GM12878 (cell line): ENCODE data around the gene OR10G3.

Source experiments
- BCL11A ChIP-seq: IDR thresholded peaks from 2 replicates; pipeline ENCODE4 v1.6.1; 2011; ENCODE audit warnings: low read depth, low read length
- CTCF ChIP-seq, 3 experiments: IDR thresholded peaks in 2 of 3; conservative IDR thresholded peaks in 1 of 3; 2 replicates each; pipeline ENCODE4 v1.5.1; 2011; ENCODE audit warnings: low read depth in 3 of 3, low read length in 3 of 3, mild to moderate bottlenecking in 3 of 3, control low read depth in 2 of 3, moderate library complexity in 2 of 3, inconsistent platforms in 1 of 3, mixed read lengths in 1 of 3; ENCODE audit not compliant: control insufficient read depth in 2 of 3, insufficient read depth in 1 of 3; ENCODE audit errors: extremely low read depth in 1 of 3
- REST ChIP-seq: IDR thresholded peaks from 2 replicates; pipeline ENCODE4 v1.6.1; 2012; ENCODE audit warnings: mild to moderate bottlenecking, low read depth, low read length
- TAF1 ChIP-seq: IDR thresholded peaks from 2 replicates; pipeline ENCODE4 v1.6.1; 2011; ENCODE audit warnings: mild to moderate bottlenecking, low read depth, low read length, borderline replicate concordance

GRCh38 chr14:21524575-21525490 is 55.0 kb downstream of the OR10G3 start:
- TF ChIP-seq REST (no peak), CTCF (IDR thresholded peaks at IDR 0.05 in 2 of 3, conservative IDR thresholded peaks at IDR 0.05 in 1 of 3; ENCODE audit: control insufficient read depth in 2 of 3, extremely low read depth in 1 of 3, insufficient read depth in 1 of 3, low read depth in 3 of 3, low read length in 3 of 3) (no peak), BCL11A (no peak), TAF1 (no peak)
